ENCODE data around the gene RASAL2.

The RASAL2 gene

DNA sequence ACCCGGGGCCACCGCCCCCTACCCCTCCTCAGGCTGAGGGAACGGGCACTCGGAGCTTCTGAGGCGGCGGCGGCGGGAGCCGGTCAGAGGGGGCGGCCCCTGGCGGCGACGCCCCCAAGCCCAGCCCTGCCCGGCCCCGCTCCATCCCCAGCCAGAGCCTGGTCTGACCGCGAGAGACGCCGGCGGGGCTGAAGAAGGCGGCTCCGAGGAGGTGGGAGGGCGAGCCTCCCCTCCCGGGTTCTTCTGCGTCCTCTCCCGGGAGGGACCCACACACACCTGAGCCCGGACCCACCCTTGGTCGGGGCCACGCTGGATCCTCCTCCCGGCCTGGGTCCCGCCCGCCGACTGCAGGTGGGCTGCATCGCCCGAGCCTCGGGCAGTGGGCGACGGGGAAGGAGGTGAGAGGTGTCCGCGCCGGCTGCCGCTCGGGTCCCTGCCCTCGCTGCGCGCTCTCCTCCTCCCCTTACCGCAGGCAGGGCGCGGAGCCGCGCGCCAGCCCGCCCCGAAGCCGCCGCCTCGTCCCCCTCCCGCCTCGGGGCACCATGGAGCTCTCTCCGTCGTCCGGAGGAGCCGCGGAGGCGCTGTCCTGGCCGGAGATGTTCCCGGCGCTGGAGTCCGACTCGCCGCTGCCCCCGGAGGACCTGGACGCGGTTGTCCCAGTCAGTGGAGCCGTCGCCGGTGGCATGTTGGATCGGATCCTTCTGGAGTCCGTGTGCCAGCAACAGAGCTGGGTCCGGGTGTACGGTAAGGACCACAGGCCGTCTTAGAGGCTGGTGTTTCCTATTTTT lies at the start of gene RASAL2:
Gene RASAL2, plus strand, starts transcription at position 154 of the 788 bp plus-strand sequence. Its CDS starts 389 bp downstream, at position 543.
- no peak for DNase-seq (ENCODE audit: low read depth in 1 of 2, low spot score in 1 of 2)

- no peak for DNase-seq (ENCODE audit: low read depth in 1 of 2, low spot score in 1 of 2)
Observed at GRCh38 chr1:178046591-178047270, 47.2 kb upstream of the RASAL2 start.

- DNase-seq (ENCODE audit: low read depth in 1 of 2, low spot score in 1 of 2) = no peak
Observed at GRCh38 chr1:178047403-178048093, 46.4 kb upstream of the RASAL2 start.

GRCh38 chr1:178048426-178048825 lies 45.5 kb upstream of the RASAL2 start:
- DNase-seq (ENCODE audit: low read depth in 1 of 2, low spot score in 1 of 2) = no peak

DNA sequence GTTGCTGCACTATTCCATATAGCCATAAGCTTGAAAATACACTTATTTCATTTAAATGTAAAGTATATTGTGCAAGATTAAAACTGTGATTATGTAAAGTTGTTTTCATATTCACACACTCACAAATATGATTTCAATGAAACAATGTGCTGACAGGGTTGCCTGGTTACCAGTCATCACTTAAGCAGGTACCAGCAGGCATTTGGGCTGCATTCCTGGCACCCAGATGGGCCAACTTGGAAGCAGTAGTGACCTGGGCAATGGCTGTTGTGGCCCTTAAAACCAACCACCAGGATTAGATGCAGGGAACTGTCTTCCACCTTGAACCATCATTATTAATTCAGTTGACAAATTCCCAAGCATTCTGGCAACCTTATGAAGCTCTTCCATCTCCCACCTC lies 45.0 kb upstream of the RASAL2 start:
- no peak for DNase-seq (ENCODE audit: low read depth in 1 of 2, low spot score in 1 of 2)

GRCh38 chr1:178050084-178050483 lies 43.8 kb upstream of the RASAL2 start:
- no peak for DNase-seq (ENCODE audit: low read depth in 1 of 2, low spot score in 1 of 2)

- no peak for DNase-seq (ENCODE audit: low read depth in 1 of 2, low spot score in 1 of 2)
Observed at GRCh38 chr1:178051071-178051470, 42.8 kb upstream of the RASAL2 start.

DNA sequence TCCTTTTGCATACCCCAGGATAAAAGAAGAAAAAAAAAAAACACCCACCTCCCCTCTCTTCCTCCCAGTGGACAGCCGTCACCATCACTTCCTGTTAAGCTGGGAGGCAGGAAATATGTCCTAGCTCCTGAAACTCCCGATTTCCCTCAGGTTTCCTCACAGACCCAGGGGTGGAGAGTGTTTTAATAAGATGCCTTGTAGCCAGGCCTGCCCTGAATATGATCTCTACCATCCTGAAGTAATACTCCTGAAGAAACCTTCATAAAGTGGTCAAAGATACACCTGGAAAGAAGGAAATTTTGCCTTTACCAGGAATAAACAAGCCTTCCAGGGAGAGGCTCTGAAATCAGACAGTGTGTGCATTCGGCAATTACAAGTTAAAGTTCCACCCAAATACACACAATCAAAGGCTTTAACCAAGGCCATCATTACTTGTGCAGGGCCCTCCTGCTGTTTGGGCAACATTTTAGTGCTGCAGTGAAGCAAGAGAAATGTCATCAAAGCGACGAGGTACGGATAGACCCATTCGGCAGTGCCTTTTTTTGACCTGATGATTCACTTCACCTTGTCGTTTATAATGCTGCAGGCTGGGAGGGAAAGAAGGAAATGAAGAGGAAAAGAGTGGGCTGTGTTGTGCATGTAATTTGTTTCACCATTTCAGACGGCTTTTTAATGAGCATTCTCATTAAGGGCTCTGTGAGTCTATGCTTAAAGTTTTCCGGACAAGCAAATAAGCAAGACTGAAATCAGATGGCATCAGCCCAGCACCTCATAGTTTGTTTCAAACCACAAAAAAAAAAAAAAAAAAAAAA lies 41.0 kb upstream of the RASAL2 start:
- DNase-seq (ENCODE audit: low read depth in 1 of 2, low spot score in 1 of 2) = no peak

- no peak for DNase-seq (ENCODE audit: low read depth in 1 of 2, low spot score in 1 of 2)
Observed at GRCh38 chr1:178055093-178055492, 38.8 kb upstream of the RASAL2 start.

GRCh38 chr1:178055779-178056471 lies 38.0 kb upstream of the RASAL2 start:
- DNase-seq (ENCODE audit: low read depth in 1 of 2, low spot score in 1 of 2) = no peak

DNA sequence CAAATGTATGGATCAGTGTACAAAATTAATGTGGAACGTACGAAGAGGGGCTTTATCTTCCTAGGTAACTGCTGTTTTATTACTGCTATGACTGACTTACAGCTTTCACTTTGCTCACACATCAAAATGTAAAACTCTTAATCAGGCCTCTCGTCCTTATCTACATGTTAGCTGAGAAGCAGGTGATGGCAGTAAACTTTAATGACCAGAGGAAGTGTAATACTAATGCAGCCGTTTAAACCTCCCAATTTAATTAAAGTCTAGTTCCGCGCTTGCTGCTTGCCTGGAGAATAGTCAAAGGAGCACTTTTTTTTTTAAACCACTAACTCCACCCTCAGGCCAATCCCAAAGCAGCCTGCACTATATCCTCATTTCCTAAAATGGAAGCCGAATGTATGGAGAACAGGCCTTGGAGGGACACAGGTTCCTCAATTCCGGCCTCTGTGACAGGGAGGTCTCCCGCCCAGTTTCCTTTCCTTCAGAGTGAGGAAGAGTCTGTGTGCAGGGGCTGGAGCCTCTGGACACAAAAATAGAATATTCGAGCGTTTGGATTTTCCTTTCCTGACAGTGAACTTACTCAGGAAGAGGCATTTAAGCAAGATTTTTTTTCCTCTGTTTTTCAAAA lies 36.7 kb upstream of the RASAL2 start:
- DNase-seq (ENCODE audit: low read depth in 1 of 2, low spot score in 1 of 2) = no peak

- no peak for DNase-seq (ENCODE audit: low read depth in 1 of 2, low spot score in 1 of 2)
Observed at GRCh38 chr1:178057912-178058534, 35.9 kb upstream of the RASAL2 start.

GRCh38 chr1:178060789-178061556 lies 32.9 kb upstream of the RASAL2 start:
- DNase-seq (ENCODE audit: low read depth in 1 of 2, low spot score in 1 of 2) = no peak

- no peak for DNase-seq (ENCODE audit: low read depth in 1 of 2, low spot score in 1 of 2)
Observed at GRCh38 chr1:178061620-178062019, 32.3 kb upstream of the RASAL2 start.

DNA sequence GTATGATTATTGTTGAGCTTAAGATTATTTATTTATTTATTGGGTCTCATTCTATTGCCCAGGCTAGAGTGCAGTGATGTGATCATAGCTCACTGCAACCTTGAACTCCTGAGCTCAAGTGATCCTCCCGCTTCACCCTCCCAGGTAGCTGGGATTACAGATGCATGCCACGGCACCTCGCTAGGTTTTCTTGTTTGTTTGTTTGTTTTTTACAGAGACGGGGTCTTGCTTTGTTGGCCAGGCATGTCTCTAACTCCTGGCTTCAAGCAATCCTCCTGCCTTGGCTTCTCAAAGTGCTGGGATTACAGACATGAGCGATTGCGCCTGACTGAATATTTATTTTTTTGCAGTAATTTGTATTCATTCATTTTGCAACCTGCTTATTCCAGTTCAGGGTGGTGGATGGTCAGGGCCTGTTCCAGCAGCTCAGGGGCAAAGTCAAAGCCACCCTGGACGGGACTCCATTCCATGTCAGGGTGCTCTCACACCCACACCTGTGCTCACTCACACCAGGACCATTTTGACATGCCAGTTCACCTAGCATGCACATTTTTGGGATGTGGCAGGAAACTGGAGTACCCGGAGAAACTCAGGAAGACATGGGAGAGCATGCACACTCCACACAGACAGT lies 29.6 kb upstream of the RASAL2 start:
- no peak for DNase-seq (ENCODE audit: low read depth in 1 of 2, low spot score in 1 of 2)

DNA sequence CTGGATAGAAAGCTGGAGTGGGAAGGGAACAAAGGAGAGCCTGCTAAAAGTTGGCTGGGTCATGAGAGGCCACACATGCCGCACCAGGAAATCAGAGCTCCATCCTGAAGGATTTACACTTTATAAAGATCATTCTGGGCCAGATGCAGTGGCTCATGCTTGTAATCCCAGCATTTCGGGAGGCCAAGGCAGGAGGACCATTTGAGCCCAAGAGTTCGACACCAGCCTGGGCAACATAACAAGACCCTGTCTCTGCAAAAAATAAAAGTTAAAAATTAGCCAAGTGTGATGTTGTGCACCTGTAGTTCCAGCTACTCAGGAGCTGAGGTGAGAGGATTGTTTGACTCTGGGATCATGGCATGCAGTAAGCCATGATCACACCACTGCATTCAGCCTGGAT lies 28.7 kb upstream of the RASAL2 start:
- DNase-seq (ENCODE audit: low read depth in 1 of 2, low spot score in 1 of 2) = no peak

- DNase-seq (ENCODE audit: low read depth in 1 of 2, low spot score in 1 of 2) = no peak
Observed at GRCh38 chr1:178066296-178066907, 27.5 kb upstream of the RASAL2 start.

All from stimulated activated CD4-positive, alpha-beta T cell treated with anti-CD3 and anti-CD28 coated beads, Interleukin-15, amount 100 ng/mL, for 1 hour (primary cell).